Stimulated activated CD8-positive, alpha-beta memory T cell treated with anti-CD3 and anti-CD28 coated beads, Interleukin-7, amount 100 ng/mL, for 4 hours (primary cell): Measurements from ENCODE around the gene TRPM3.
"Not testable (repeated sequence)": the region's sequence is repeated elsewhere in the genome, so short reads cannot be mapped to it uniquely, and the experiment has no call there.

Experiments used
- DNase-seq, 2 donors: peaks; one replicate each; pipeline ENCODE4 v3.0.0-alpha.2; 2020; ENCODE audit warnings: low read depth in 2 of 2

TRPM3 gene

GRCh38 chr9:70753311-70753710, 368.1 kb downstream of the TRPM3 start:
- DNase-seq: no peak

GRCh38 chr9:70749066-70749465, 372.4 kb downstream of the TRPM3 start:
- DNase-seq: no peak

DNA sequence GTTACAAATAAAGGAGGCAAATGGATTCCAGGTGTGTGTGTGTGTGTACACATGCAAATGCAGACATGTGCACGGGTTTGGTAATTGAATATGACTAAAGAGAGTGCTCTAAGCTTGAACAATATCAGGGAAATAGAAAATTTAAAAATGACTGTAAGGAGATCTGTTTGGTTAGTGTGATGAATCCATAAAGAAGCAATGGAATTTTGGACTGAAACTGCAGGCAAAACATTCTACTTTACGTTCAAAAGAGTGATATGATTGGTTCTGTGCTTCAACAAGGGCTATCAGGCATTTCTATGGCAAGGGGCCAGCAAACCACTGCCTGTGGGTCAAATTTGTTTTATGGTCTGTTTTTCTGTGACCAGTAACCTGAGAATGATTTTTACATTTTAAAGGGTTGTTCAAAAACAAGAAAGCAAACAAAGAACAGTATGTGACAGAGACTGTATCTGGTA, 374.1 kb downstream of the TRPM3 start:
- DNase-seq: no peak

- no peak for DNase-seq
Observed at GRCh38 chr9:70746760-70747159, 374.7 kb downstream of the TRPM3 start.

- no peak for DNase-seq
Observed at GRCh38 chr9:70746316-70746715, 375.1 kb downstream of the TRPM3 start.

DNA sequence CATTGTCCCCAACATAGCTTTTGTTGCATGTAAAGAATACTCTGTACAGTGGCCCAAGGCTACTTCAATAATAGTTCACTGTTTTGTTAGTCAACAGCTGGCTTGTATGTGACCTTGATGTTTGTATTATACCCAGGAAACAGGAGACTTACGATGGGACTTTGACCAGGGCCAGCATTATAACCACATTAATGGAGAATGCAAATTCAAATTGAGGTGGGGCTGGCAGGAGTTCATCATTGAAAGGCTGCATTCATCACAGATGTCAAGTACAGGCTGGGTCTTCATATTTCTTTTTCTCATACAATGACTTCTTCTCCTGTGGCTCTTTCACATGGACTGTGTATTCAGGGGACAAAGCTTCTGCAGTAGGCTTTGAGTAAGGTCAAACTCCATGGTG, 396.6 kb downstream of the TRPM3 start:
- not testable (repeated sequence) for DNase-seq

DNA sequence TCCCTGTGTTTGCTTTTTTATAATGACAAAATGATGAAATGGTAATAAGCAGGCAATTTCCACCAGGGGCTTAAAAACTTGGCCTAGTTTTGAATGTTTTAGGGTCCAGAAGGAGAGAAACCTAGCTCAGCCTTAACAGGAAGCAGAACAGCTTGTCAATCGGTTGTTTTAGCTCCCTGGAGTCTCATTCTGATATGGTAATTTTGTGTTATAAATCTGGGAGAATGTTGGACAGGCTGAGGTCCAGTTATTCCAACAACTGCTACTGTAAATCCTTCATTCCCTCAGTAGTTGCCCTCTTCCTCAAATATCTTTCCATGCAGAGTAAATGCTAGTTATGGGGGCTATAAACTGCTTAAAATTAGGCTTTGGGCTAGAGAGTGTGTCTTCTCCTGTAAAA, 397.4 kb downstream of the TRPM3 start:
- DNase-seq: not testable (repeated sequence)

DNA sequence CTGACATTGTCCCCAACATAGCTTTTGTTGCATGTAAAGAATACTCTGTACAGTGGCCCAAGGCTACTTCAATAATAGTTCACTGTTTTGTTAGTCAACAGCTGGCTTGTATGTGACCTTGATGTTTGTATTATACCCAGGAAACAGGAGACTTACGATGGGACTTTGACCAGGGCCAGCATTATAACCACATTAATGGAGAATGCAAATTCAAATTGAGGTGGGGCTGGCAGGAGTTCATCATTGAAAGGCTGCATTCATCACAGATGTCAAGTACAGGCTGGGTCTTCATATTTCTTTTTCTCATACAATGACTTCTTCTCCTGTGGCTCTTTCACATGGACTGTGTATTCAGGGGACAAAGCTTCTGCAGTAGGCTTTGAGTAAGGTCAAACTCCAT, 414.6 kb downstream of the TRPM3 start:
- DNase-seq: not testable (repeated sequence)

DNA sequence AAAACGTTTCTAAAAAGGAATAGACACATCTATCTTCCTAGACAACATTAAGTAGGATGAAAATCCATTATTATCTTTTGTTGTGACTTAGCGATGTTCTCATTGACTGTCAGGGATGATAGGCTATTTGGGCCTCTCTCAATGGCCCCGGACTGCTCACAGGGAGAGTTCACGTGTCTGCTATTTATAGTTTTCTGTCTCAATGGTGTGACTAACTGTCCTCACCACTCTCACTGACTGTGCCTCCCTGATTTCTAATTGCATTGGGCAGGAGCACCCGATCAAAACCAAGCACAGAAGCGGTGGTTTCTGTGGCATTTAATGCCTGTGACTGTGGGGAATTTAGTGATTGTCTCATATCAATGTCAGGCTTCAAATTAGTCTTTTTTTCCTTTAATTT, 420.3 kb downstream of the TRPM3 start:
- no peak for DNase-seq

- DNase-seq: no peak
Observed at GRCh38 chr9:70696694-70697335, 424.6 kb downstream of the TRPM3 start.

DNA sequence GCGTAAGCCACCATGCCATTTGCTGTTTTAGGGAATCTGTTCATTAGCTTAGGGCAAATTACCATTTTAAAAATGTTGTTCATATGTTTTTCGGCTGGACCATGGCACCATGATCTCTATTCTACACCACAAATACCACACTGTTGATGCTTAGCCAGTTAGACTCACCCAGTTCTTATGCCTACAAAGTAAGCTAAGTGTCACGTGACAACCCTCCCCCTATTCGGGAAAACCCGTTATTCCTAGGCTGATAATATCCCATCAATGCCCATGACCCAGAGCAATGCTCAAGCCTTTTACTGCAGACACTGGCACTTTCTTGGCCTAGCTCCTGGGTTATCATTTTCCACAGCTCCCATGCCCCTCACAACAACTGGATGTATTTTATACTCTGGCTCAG, 426.7 kb downstream of the TRPM3 start:
- DNase-seq: no peak

- no peak for DNase-seq
Observed at GRCh38 chr9:70693186-70693585, 428.2 kb downstream of the TRPM3 start.

- no peak for DNase-seq
Observed at GRCh38 chr9:70692431-70692830, 429.0 kb downstream of the TRPM3 start.

GRCh38 chr9:70688704-70689103, 432.7 kb downstream of the TRPM3 start:
- DNase-seq: no peak

GRCh38 chr9:70683841-70684240, 437.6 kb downstream of the TRPM3 start:
- no peak for DNase-seq

DNA sequence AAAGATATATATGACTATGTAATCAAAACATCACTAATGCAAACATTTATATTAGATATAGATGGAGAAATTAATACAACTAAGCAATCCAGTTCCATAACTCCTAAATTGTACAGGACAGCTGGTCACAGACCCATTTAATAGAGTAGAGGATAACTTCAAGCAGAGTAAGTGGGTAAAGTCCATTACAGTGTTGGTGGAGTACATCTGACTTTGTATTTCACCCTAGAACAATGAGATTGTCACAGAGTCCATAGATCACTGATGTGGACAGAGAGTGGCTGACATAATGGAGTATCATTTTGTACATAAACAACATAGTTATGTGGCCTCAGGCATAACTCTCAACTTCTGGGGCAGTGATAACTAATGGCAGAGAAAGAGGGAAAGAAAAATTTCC, 439.1 kb downstream of the TRPM3 start:
- no peak for DNase-seq

GRCh38 chr9:70679845-70680244, 441.6 kb downstream of the TRPM3 start:
- DNase-seq: no peak

GRCh38 chr9:70678153-70678552, 443.3 kb downstream of the TRPM3 start:
- DNase-seq: no peak

- no peak for DNase-seq
Observed at GRCh38 chr9:70677055-70677735, 444.2 kb downstream of the TRPM3 start.

GRCh38 chr9:70675868-70676370, 445.5 kb downstream of the TRPM3 start:
- DNase-seq: no peak

DNA sequence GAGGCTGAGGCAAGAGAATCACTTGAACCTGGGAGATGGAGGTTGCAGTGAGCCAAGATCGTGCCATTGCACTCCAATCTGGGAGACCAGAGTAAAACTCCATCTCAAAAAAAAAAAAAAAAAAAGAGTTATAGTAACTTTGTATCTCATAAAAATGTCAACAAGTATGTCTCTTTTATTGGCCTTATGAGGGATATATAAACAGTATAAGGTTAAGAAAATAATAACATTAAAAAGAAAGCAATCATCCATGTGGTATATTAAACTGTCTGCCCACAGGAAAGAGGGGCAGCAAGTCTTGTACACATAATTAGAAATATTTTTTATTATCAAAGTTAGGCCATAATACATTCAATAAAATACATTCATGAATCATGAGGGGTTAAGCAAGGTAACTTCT, 447.6 kb downstream of the TRPM3 start:
- DNase-seq: no peak

GRCh38 chr9:70672161-70672649, 449.2 kb downstream of the TRPM3 start:
- DNase-seq: no peak

DNA sequence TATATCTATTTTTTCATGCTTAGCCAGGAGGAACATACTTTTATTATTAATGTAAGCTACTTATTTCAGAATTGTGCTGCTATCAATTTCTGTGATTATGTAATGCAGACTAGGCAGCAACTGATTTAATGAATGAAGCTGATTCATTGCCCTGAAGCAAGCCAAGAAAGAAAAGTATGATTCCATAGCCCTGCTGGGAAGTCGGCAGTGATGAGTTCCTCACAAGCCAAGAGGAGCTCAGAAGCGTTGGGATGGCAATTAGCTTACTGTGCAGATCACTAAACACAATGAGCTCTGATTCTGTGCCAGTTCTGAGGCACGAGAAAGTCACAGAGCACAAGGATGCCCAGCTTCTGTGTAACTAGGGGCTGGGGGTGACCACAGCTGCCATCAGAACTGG, 452.7 kb downstream of the TRPM3 start:
- no peak for DNase-seq
